HCT116 (cell line): Measurements from ENCODE around the gene CHEK1. TPM values are rescaled to one million over a fixed set of nuclear protein-coding genes. Genes with fewer than 3 reads are reported as not detected.

Experiments
- ATAC-seq: fragments of 200-7000 bp; cut with Tn5 transposase; 2 replicates; pipeline ENCODE4 v1.9.1; 2020; ENCODE audit warnings: mild to moderate bottlenecking, moderate library complexity
- BruUV-seq: library from RNA; stranded (reverse); fragments of 400-500 nt; replicated peaks from 2 replicates; lab custom pipeline; 2021; lab: Mats Ljungman, UMichigan
- CTCF ChIA-PET: fragments of 300-600 bp; sonication (Branson Sonifier 250); formaldehyde crosslinking; loops from one replicate; lab custom pipeline; 2021; ENCODE audit warnings: antibody characterized with exemption; lab: Charles Lee
- POLR2A ChIA-PET: fragments of 300-600, 350-600 bp; sonication (Branson Sonifier 250); formaldehyde crosslinking; loops from one replicate; lab custom pipeline; 2021; ENCODE audit warnings: antibody characterized with exemption; lab: Charles Lee
- RAD21 ChIA-PET, 2 experiments: fragments of 300-600 bp; sonication (Branson Sonifier 250); formaldehyde crosslinking; loops; one replicate each; lab custom pipeline; 2023; ENCODE audit warnings: low total read pairs in 2 of 2; ENCODE audit not compliant: uncharacterized antibody in 2 of 2, unreplicated experiment in 2 of 2, low non-redundant PET in 1 of 2; lab: Charles Lee
- DNase-seq: peaks from one replicate; pipeline ENCODE4 v3.0.0-alpha.2; 2010; ENCODE audit warnings: low read depth, low spot score
- H2AFZ ChIP-seq: fragments of 200-600 bp; shearing (Covaris generic), sonication (generic); 2 replicates; pipeline ENCODE4 v1.6.1; 2017; ENCODE audit warnings: low read depth, mixed run types, mixed read lengths, antibody characterized with exemption, low read length; ENCODE audit not compliant: poor library complexity, severe bottlenecking
- H3K27ac ChIP-seq: 2 replicates; pipeline ENCODE4 v1.5.1; 2012; ENCODE audit warnings: low read depth, low read length
- H3K27me3 ChIP-seq: fragments of 200-600 bp; sonication (generic); 2 replicates; pipeline ENCODE4 v1.6.1; 2016; ENCODE audit warnings: mixed run types, low read length, mixed read lengths; ENCODE audit not compliant: insufficient read depth
- H3K36me3 ChIP-seq, 2 experiments: fragments of 200-500 bp in 1 of 2; fragments of 200-600 bp in 1 of 2; sonication (Bioruptor generic) in 1 of 2; sonication (generic) in 1 of 2; 2 replicates each; pipeline versions ENCODE4 v1.5.1 to v1.6.1; 2014 to 2016; ENCODE audit warnings: low read length in 2 of 2, inconsistent platforms in 1 of 2, mixed read lengths in 1 of 2, mixed run types in 1 of 2; ENCODE audit not compliant: insufficient read depth in 2 of 2, control insufficient read depth in 1 of 2
- H3K4me1 ChIP-seq, 2 experiments: fragments of 200-600 bp in 1 of 2; sonication (generic) in 1 of 2; 2 replicates each; pipeline versions ENCODE4 v1.5.1 to v1.6.1; 2012 to 2017; ENCODE audit warnings: low read length in 2 of 2, inconsistent platforms in 1 of 2, mild to moderate bottlenecking in 1 of 2, mixed read lengths in 1 of 2, mixed run types in 1 of 2, moderate library complexity in 1 of 2; ENCODE audit not compliant: insufficient read depth in 2 of 2, control insufficient read depth in 1 of 2
- H3K4me2 ChIP-seq: fragments of 200-600 bp; sonication (generic); 2 replicates; pipeline ENCODE4 v1.6.1; 2017; ENCODE audit warnings: mixed run types, low read length, mixed read lengths
- H3K4me3 ChIP-seq, 2 experiments: fragments of 200-600 bp in 1 of 2; sonication (generic) in 1 of 2; replicated peaks in 1 of 2; 2 replicates each; pipeline ENCODE4 v1.5.1; 2011 to 2016; ENCODE audit warnings: low read length in 2 of 2, control low read depth in 1 of 2, low read depth in 1 of 2, mild to moderate bottlenecking in 1 of 2, mixed read lengths in 1 of 2, mixed run types in 1 of 2
- H3K79me2 ChIP-seq: fragments of 200-600 bp; sonication (generic); 2 replicates; pipeline ENCODE4 v1.6.1; 2017; ENCODE audit warnings: mild to moderate bottlenecking, mixed run types, low read length, moderate library complexity, mixed read lengths; ENCODE audit not compliant: insufficient read depth
- H3K9ac ChIP-seq: fragments of 200-600 bp; sonication (generic); 2 replicates; pipeline ENCODE4 v1.6.1; 2016; ENCODE audit warnings: low read length, mixed read lengths
- H3K9me2 ChIP-seq: fragments of 200-600 bp; sonication (generic), shearing (Covaris generic); 2 replicates; pipeline ENCODE4 v1.6.1; 2017; ENCODE audit warnings: mixed run types, mild to moderate bottlenecking, moderate library complexity; ENCODE audit not compliant: insufficient read depth
- H3K9me3 ChIP-seq, 2 experiments: fragments of 200-500 bp in 1 of 2; fragments of 200-600 bp in 1 of 2; sonication (Bioruptor generic) in 1 of 2; sonication (generic) in 1 of 2; 2 replicates each; pipeline ENCODE4 v1.6.1; 2014 to 2017; ENCODE audit warnings: low read length in 2 of 2, mixed read lengths in 2 of 2, inconsistent platforms in 1 of 2, low read depth in 1 of 2, mild to moderate bottlenecking in 1 of 2, mixed run types in 1 of 2, moderate library complexity in 1 of 2; ENCODE audit not compliant: control insufficient read depth in 1 of 2, insufficient read depth in 1 of 2
- H4K20me1 ChIP-seq: fragments of 200-600 bp; sonication (generic), shearing (Covaris generic); 2 replicates; pipeline ENCODE4 v1.6.1; 2017; ENCODE audit warnings: mixed run types, mild to moderate bottlenecking, moderate library complexity; ENCODE audit not compliant: insufficient read depth
- ATF3 ChIP-seq: IDR thresholded peaks from 2 replicates; pipeline ENCODE4 v1.6.1; 2012
- CTCF ChIP-seq, 3 experiments: fragments of 200-600 bp in 1 of 3; sonication (generic) in 1 of 3; IDR thresholded peaks in 2 of 3; conservative IDR thresholded peaks in 1 of 3; 2 replicates each; pipeline ENCODE4 v1.5.1; 2012 to 2017; ENCODE audit warnings: low read depth in 2 of 3, low read length in 2 of 3, antibody characterized with exemption in 1 of 3, borderline replicate concordance in 1 of 3, control low read depth in 1 of 3, mild to moderate bottlenecking in 1 of 3, mixed read lengths in 1 of 3, mixed run types in 1 of 3, moderate library complexity in 1 of 3; ENCODE audit not compliant: insufficient read depth in 1 of 3
- EZH2 ChIP-seq: fragments of 200-600 bp; sonication (generic); IDR thresholded peaks from 2 replicates; pipeline ENCODE4 v1.6.1; 2017; ENCODE audit warnings: antibody characterized with exemption, mixed run types
- EZH2phosphoT487 ChIP-seq: fragments of 200-600 bp; IDR thresholded peaks from 2 replicates; pipeline ENCODE4 v1.6.1; 2018; ENCODE audit warnings: antibody characterized with exemption, borderline replicate concordance
- JUND ChIP-seq: IDR thresholded peaks from 2 replicates; pipeline ENCODE4 v1.6.1; 2012
- MAX ChIP-seq: IDR thresholded peaks from 2 replicates; pipeline ENCODE4 v1.6.1; 2012
- POLR2A ChIP-seq: IDR thresholded peaks from 2 replicates; pipeline ENCODE4 v1.7.0; 2011; ENCODE audit warnings: borderline replicate concordance; ENCODE audit not compliant: insufficient read depth, insufficient read length; ENCODE audit errors: extremely low read depth
- POLR2AphosphoS5 ChIP-seq: IDR thresholded peaks from 2 replicates; pipeline ENCODE4 v1.6.1; 2011; ENCODE audit warnings: mild to moderate bottlenecking, low read depth, low read length, moderate library complexity
- RAD21 ChIP-seq: IDR thresholded peaks from 2 replicates; pipeline ENCODE4 v1.6.1; 2012; ENCODE audit warnings: low read depth, mild to moderate bottlenecking
- REST ChIP-seq: IDR thresholded peaks from 2 replicates; pipeline ENCODE4 v1.6.1; 2012; ENCODE audit warnings: low read depth
- TCF7L2 ChIP-seq: IDR thresholded peaks from 2 replicates; pipeline ENCODE4 v1.7.0; 2011; ENCODE audit warnings: borderline replicate concordance, inconsistent platforms; ENCODE audit not compliant: insufficient read depth, insufficient read length; ENCODE audit errors: extremely low read depth
- ZFX ChIP-seq: fragments of 450-650 bp; IDR thresholded peaks from 2 replicates; pipeline ENCODE4 v1.6.1; 2017
- ZNF274 ChIP-seq: fragments of 200-500 bp; sonication (Bioruptor generic); IDR thresholded peaks from 2 replicates; pipeline ENCODE4 v1.6.1; 2014; ENCODE audit warnings: mild to moderate bottlenecking, low read depth, low read length, inconsistent platforms
- intact Hi-C: fragments of 100-400 bp; cut with micrococcal nuclease; formaldehyde crosslinking; loops from 2 replicates; pipeline ENCODE4 v1.10.0; 2022
- total RNA-seq: library from RNA; stranded (reverse); gene quantifications from one replicate; pipeline ENCODE4 v1.2.1, GENCODE V29; 2021; ENCODE audit not compliant: unreplicated experiment

CHEK1 gene
- total RNA-seq, 1 experiment from 2014 or later = 69.3 TPM

GRCh38 chr11:125671561-125671960, 46.6 kb downstream of the CHEK1 start:
- Histone ChIP-seq H2AFZ (no peak overlapping the region), H3K4me1 (no peaks in the 10 kb centered on the region), H3K9me2 (no peaks in the 10 kb centered on the region), H3K36me3 (0 out of 4 replicates have a peak, but pooled peaks cover 0 to 4% of the 10 kb centered on the region in 2 experiments), H3K9ac (no peak overlapping the region), H3K27ac (no peak overlapping the region), H3K79me2 (peaks cover 7% of the 10 kb centered on the region), H4K20me1 (0 out of 2 replicates have a peak, but pooled peaks cover 4% of the 10 kb centered on the region), H3K27me3 (no peaks in the 10 kb centered on the region), H3K4me2 (no peak overlapping the region), H3K4me3 (no peak overlapping the region), H3K9me3 (no peaks in the 10 kb centered on the region)
- RAD21 ChIA-PET = interaction anchor here in 1 of 2 experiments (0.7 kb wide), 1 partner anchor 200 kb away, joined by 3 read pairs; no protein-coding TSS in a partner anchor
- no peak for TF ChIP-seq REST
- DNase-seq = no peak
- no peak for ATAC-seq
- no TSS peak for BruUV-seq
- CTCF ChIA-PET = no interaction called here
- intact Hi-C loops = no loop called here
- POLR2A ChIA-PET = no interaction called here

- Histone ChIP-seq H3K9me2 (no peaks in the 10 kb centered on the region), H3K79me2 (no peaks in the 10 kb centered on the region), H3K27ac (no peak overlapping the region), H3K4me1 (no peaks in the 10 kb centered on the region), H3K27me3 (no peaks in the 10 kb centered on the region), H3K36me3 (peaks cover 2 to 7% of the 10 kb centered on the region in 2 experiments; a peak in 3 of 4 replicates), H2AFZ (no peak overlapping the region), H3K9ac (no peak overlapping the region), H3K4me2 (no peak overlapping the region), H3K9me3 (no peaks in the 10 kb centered on the region), H4K20me1 (0 out of 2 replicates have a peak, but pooled peaks cover 4% of the 10 kb centered on the region), H3K4me3 (no peak overlapping the region)
- TF ChIP-seq EZH2 (no peak), ZFX (no peak), TCF7L2 (no peak), ATF3 (no peak), EZH2phosphoT487 (no peak), CTCF (IDR thresholded peaks at IDR 0.05 in 2 of 3, conservative IDR thresholded peaks at IDR 0.05 in 1 of 3; ENCODE audit: borderline replicate concordance in 1 of 3, insufficient read depth in 1 of 3, low read depth in 2 of 3, low read length in 2 of 3) (no peak), JUND (no peak), ZNF274 (no peak), MAX (no peak), POLR2A (no peak), POLR2AphosphoS5 (no peak), RAD21 (no peak)
- ATAC-seq (no peak), DNase-seq (no peak)
- intact Hi-C loops = no loop called here
- no TSS peak for BruUV-seq
- RAD21 ChIA-PET = no interaction called here
- POLR2A ChIA-PET = no interaction called here
- CTCF ChIA-PET = no interaction called here
Measured at GRCh38 chr11:125674210-125674609, 49.2 kb downstream of the CHEK1 start.
